ENCODE data around the gene GIMAP2. TPM values are rescaled to one million over a fixed set of nuclear protein-coding genes. Genes with fewer than 3 reads are reported as not detected.

GIMAP2 gene
- total RNA-seq, 1 donor from 2014 or later: not detected

DNA sequence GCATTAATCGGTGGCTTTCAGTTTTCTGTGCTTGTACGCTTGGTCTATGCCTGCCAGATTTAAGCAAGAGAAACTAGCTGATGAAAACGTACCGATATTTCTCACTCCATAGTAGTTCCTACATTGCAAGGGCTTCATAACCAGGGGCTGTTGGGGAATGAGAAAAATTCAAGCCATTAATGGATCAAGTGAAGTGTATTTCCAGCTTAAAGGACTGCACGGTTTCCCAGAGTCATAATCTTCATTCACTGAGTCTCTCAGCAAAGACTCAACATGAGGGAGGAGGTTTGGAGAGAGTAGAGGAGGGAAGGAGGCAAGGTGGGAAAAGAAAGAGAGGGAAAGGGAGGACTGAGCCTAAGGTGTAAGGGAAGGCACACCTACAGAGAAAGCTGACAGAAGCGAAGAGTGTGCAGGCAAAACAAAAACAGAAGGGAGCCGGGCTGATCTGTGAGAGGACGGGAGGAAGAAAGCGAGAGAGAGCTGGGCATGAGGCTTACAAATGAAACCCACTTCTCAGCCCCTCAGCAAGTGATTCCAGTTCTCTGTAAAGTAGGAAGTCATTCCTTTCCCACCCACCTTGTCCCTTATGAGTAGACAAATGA lies 625 bp downstream of the GIMAP2 start:
- no peak for DNase-seq
- Mint-ChIP-seq H3K27ac (ENCODE audit: unreplicated experiment) (no peak overlapping the region), H3K9me3 (ENCODE audit: unreplicated experiment) (no peaks in the 10 kb centered on the region), H3K4me1 (ENCODE audit: low read depth, unreplicated experiment) (no peaks in the 10 kb centered on the region), H3K36me3 (ENCODE audit: unreplicated experiment) (no peaks in the 10 kb centered on the region), H3K27me3 (ENCODE audit: unreplicated experiment) (no peaks in the 10 kb centered on the region), H3K4me3 (ENCODE audit: unreplicated experiment) (no peak overlapping the region)
- TF ChIP-seq, protein P1, sequence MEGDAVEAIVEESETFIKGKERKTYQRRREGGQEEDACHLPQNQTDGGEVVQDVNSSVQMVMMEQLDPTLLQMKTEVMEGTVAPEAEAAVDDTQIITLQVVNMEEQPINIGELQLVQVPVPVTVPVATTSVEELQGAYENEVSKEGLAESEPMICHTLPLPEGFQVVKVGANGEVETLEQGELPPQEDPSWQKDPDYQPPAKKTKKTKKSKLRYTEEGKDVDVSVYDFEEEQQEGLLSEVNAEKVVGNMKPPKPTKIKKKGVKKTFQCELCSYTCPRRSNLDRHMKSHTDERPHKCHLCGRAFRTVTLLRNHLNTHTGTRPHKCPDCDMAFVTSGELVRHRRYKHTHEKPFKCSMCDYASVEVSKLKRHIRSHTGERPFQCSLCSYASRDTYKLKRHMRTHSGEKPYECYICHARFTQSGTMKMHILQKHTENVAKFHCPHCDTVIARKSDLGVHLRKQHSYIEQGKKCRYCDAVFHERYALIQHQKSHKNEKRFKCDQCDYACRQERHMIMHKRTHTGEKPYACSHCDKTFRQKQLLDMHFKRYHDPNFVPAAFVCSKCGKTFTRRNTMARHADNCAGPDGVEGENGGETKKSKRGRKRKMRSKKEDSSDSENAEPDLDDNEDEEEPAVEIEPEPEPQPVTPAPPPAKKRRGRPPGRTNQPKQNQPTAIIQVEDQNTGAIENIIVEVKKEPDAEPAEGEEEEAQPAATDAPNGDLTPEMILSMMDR (IDR thresholded peaks at IDR 0.05; ENCODE audit: partially characterized antibody, unreplicated experiment): no peak

DNA sequence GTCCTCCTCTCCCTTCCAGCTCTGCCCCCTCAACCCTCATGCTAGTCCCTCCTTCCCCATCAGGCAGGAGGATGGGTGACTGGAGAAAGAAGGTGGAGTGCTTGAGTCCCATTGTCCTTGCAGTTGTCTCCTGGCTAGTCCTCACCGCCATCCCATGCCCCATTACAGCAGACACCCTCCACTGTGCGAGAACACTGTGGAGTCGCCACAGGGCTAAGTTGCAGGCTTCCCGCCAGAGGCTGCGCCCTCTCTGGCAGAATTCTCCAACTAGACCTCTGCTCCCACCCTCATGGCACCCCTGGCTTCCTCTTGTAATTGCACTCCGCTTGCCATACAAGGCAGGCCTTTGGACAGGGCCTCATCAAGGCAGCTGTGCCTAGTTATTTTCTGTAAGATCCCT lies 3.1 kb downstream of the GIMAP2 start:
- Mint-ChIP-seq H3K27me3 (ENCODE audit: unreplicated experiment) (no peaks in the 10 kb centered on the region), H3K27ac (ENCODE audit: unreplicated experiment) (no peak overlapping the region), H3K36me3 (ENCODE audit: unreplicated experiment) (no peaks in the 10 kb centered on the region), H3K4me1 (ENCODE audit: low read depth, unreplicated experiment) (no peaks in the 10 kb centered on the region), H3K4me3 (ENCODE audit: unreplicated experiment) (no peak overlapping the region), H3K9me3 (ENCODE audit: unreplicated experiment) (no peaks in the 10 kb centered on the region)
- TF ChIP-seq, protein P1 (IDR thresholded peaks at IDR 0.05; ENCODE audit: partially characterized antibody, unreplicated experiment): no peak
- no peak for DNase-seq

DNA sequence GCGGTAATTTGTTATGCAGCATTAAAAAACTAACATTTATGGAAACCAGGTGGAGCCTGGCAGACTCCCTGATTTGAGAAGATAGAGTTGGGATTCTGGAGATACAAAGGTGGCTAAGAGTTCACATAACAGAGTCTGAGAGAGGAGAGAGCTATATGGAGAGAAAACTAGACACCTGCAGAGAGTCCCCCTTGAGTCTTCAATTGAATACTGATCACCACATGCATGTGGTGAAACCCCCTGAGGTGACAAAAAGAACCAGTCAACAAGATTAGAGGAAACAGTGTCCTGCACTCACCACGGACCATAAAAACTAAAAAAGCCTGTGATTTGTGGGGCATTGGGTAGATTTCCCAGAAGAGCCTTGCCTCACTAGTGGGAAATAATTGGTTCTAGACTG lies 10.1 kb downstream of the GIMAP2 start:
- TF ChIP-seq, protein P1 (IDR thresholded peaks at IDR 0.05; ENCODE audit: partially characterized antibody, unreplicated experiment): no peak
- H3K36me3 Mint-ChIP-seq (ENCODE audit: unreplicated experiment): no peaks in the 10 kb centered on the region
- H3K4me1 Mint-ChIP-seq (ENCODE audit: low read depth, unreplicated experiment): no peaks in the 10 kb centered on the region
- no peak overlapping the region for H3K27ac Mint-ChIP-seq (ENCODE audit: unreplicated experiment)
- H3K27me3 Mint-ChIP-seq (ENCODE audit: unreplicated experiment): no peaks in the 10 kb centered on the region
- no peak overlapping the region for H3K4me3 Mint-ChIP-seq (ENCODE audit: unreplicated experiment)
- peaks cover 5% of the 10 kb centered on the region for H3K9me3 Mint-ChIP-seq (ENCODE audit: unreplicated experiment)
- no peak for DNase-seq

DNA sequence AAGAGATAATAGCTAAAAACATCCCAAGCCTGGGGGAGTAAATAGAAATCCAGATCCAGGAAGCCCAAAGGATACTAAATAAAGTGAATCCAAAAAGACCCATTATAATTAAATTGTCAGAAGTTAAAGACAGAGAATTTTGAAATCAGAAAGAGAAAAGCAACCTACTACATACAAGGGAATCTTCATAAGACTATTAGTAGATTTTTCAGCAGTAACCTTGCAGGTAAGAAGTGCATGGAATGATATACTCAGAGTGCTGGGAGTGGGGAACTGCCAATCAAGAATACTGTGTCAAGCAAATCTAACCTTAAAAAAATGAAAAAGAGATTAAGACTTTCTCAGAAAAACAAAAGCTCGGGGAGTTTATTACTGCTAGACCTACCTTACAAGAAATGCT lies 17.7 kb downstream of the GIMAP2 start:
- TF ChIP-seq, protein P1 (IDR thresholded peaks at IDR 0.05; ENCODE audit: partially characterized antibody, unreplicated experiment): no peak
- H3K27me3 Mint-ChIP-seq (ENCODE audit: unreplicated experiment): no peaks in the 10 kb centered on the region
- H3K27ac Mint-ChIP-seq (ENCODE audit: unreplicated experiment): no peak overlapping the region
- no peak overlapping the region for H3K4me3 Mint-ChIP-seq (ENCODE audit: unreplicated experiment)
- peaks cover 9% of the 10 kb centered on the region for H3K9me3 Mint-ChIP-seq (ENCODE audit: unreplicated experiment)
- no peak for DNase-seq
- H3K4me1 Mint-ChIP-seq (ENCODE audit: low read depth, unreplicated experiment): no peaks in the 10 kb centered on the region
- no peaks in the 10 kb centered on the region for H3K36me3 Mint-ChIP-seq (ENCODE audit: unreplicated experiment)

DNA sequence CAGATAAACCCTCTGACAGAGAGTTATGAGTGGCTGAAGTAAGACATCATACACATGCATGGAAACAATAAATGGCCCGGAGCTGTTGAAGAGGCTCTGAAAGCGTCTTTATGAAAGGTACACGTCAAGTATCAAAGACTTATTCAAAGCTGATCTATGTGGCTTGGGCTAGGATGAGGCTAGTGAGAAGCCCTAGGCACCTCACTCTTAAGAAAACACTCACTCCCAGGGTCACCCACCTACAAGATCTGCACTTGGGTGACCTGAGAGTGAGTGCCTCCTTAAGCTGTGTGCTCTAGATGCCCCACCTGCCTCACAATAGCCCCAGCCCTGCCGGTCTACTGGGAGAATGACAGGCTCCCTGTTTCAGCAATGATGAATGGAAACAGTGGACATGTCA lies 29.8 kb downstream of the GIMAP2 start:
- no peak for DNase-seq
- Mint-ChIP-seq H3K27ac (ENCODE audit: unreplicated experiment) (no peak overlapping the region), H3K27me3 (ENCODE audit: unreplicated experiment) (peaks cover 4% of the 10 kb centered on the region), H3K4me3 (ENCODE audit: unreplicated experiment) (no peak overlapping the region), H3K9me3 (ENCODE audit: unreplicated experiment) (no peaks in the 10 kb centered on the region), H3K4me1 (ENCODE audit: low read depth, unreplicated experiment) (no peaks in the 10 kb centered on the region), H3K36me3 (ENCODE audit: unreplicated experiment) (no peaks in the 10 kb centered on the region)
- TF ChIP-seq, protein P1 (IDR thresholded peaks at IDR 0.05; ENCODE audit: partially characterized antibody, unreplicated experiment): no peak

Measured in glutamatergic neuron (in vitro differentiated cells).